Progenitor cell of endocrine pancreas (in vitro differentiated cells): ENCODE measurements around the gene MACROD2. TPM values are rescaled to one million over a fixed set of nuclear protein-coding genes. Genes with fewer than 3 reads are reported as not detected.

Experiments used
- DNase-seq: peaks from one replicate; pipeline ENCODE4 v3.0.0; 2021; ENCODE audit warnings: low spot score; ENCODE audit not compliant: unreplicated experiment
- H3K27ac Mint-ChIP-seq: 2 replicates; pipeline ENCODE4 v1.8.0; 2021; ENCODE audit warnings: mild to moderate bottlenecking, moderate library complexity, mixed read lengths
- H3K27me3 Mint-ChIP-seq: 2 replicates; pipeline ENCODE4 v1.8.0; 2021; ENCODE audit warnings: mixed read lengths
- H3K36me3 Mint-ChIP-seq: 2 replicates; pipeline ENCODE4 v1.8.0; 2022; ENCODE audit warnings: mixed read lengths; ENCODE audit not compliant: insufficient read depth
- H3K4me1 Mint-ChIP-seq: 2 replicates; pipeline ENCODE4 v1.8.0; 2021; ENCODE audit warnings: low read depth, mixed read lengths
- H3K4me3 Mint-ChIP-seq: 2 replicates; pipeline ENCODE4 v1.8.0; 2021; ENCODE audit warnings: low read depth, mild to moderate bottlenecking, moderate library complexity, mixed read lengths
- H3K9me3 Mint-ChIP-seq: 2 replicates; pipeline ENCODE4 v1.8.0; 2021; ENCODE audit warnings: low read depth, mixed read lengths
- CTCF ChIP-seq: fragments of 200-600 bp; sonication (generic); IDR thresholded peaks from one replicate; pipeline ENCODE4 v1.5.0; 2021; ENCODE audit warnings: antibody characterized with exemption, mild to moderate bottlenecking; ENCODE audit not compliant: unreplicated experiment
- total RNA-seq: library from RNA; stranded (reverse); gene quantifications from 2 replicates; pipeline ENCODE4 v1.2.1, GENCODE V29; 2021

Gene MACROD2
- total RNA-seq, 1 donor from 2014 or later: 7.6 TPM

DNA sequence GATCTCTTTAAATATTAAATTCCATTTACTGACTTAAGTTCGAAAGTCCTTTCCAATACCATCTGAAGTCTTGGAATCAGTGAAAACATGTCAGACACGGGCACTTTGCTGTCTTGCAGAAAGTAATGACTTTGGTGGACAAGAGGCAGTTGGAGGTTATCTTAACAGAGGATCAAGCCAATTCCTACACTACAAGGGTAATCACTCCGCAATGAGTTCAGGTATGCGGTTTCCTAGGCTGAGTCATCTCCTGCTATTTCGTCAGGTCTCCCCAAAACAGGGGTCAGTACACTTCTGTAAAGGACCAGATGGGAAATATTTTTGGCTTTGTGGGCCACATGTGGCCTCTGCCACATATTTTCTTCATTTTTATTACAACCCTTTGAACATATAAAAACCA, 1921.3 kb downstream of the MACROD2 start:
- Mint-ChIP-seq H3K9me3 (no peaks in the 10 kb centered on the region), H3K4me1 (peaks cover 7% of the 10 kb centered on the region), H3K4me3 (no peak overlapping the region), H3K27me3 (peaks cover 7% of the 10 kb centered on the region), H3K27ac (no peak overlapping the region), H3K36me3 (no peaks in the 10 kb centered on the region)
- no peak for DNase-seq
- TF ChIP-seq CTCF: no peak

DNA sequence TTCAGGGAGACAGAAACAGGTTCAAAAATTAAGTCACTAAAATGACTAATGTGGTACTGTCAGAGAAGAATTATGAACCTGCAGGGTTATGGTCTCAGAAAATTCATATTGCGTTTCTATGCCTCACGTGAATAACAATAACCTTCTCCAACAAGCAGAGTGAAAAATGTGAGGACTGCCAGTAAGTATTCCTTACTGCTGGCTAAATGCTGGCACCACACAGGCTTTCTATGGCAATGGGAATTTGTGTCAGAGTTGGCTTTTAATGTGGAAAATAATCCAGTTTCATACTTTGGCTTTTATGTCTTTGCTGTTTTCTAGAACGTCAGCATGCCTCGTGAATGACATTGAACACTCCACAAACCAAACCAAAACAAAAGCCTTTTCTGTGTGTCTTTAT, 1922.0 kb downstream of the MACROD2 start:
- no peak for DNase-seq
- Mint-ChIP-seq H3K4me3 (no peak overlapping the region), H3K36me3 (no peaks in the 10 kb centered on the region), H3K9me3 (no peaks in the 10 kb centered on the region), H3K27ac (no peak overlapping the region), H3K27me3 (peaks cover 7% of the 10 kb centered on the region), H3K4me1 (peaks cover 7% of the 10 kb centered on the region)
- TF ChIP-seq CTCF: no peak

DNA sequence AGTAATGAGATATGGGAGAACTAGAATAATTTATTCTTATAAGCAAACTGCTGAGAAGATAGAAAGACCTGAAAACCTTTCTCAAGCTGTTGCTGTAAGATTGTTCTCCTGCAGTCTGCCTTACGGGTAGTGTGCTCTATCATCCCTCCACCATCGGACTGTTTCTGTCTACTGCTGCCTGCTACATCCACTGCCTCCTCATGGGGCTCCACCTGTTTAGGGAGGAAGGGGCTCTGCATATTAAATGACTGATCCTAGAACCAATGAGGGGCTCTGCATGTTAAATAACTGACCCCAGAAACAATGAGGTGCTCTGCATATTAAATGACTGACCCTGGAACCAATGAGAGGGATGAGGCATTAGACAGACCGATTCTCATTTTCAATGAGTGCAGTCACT, 1923.3 kb downstream of the MACROD2 start:
- Mint-ChIP-seq H3K4me3 (no peak overlapping the region), H3K36me3 (no peaks in the 10 kb centered on the region), H3K9me3 (no peaks in the 10 kb centered on the region), H3K27ac (no peak overlapping the region), H3K27me3 (peaks cover 7% of the 10 kb centered on the region), H3K4me1 (peaks cover 6% of the 10 kb centered on the region)
- no peak for TF ChIP-seq CTCF
- DNase-seq: no peak

GRCh38 chr20:15919118-15919517, 1923.8 kb downstream of the MACROD2 start:
- Mint-ChIP-seq H3K27ac (no peak overlapping the region), H3K9me3 (no peaks in the 10 kb centered on the region), H3K4me1 (peaks cover 1% of the 10 kb centered on the region), H3K36me3 (no peaks in the 10 kb centered on the region), H3K4me3 (no peak overlapping the region), H3K27me3 (peaks cover 7% of the 10 kb centered on the region)
- no peak for DNase-seq
- no peak for TF ChIP-seq CTCF

- no peak for DNase-seq
- H3K4me1 Mint-ChIP-seq: no peaks in the 10 kb centered on the region
- H3K27me3 Mint-ChIP-seq: peaks cover 11% of the 10 kb centered on the region
- H3K36me3 Mint-ChIP-seq: no peaks in the 10 kb centered on the region
- no peak overlapping the region for H3K4me3 Mint-ChIP-seq
- no peak for TF ChIP-seq CTCF
- no peaks in the 10 kb centered on the region for H3K9me3 Mint-ChIP-seq
- no peak overlapping the region for H3K27ac Mint-ChIP-seq
These were observed 1926.6 kb downstream of the MACROD2 start for GRCh38 chr20:15921930-15922329.
